OCI-LY3 (cell line): ENCODE measurements around the gene TMEM212.

Experiments used
- H2AFZ ChIP-seq: fragments of 200-600, 300-600 bp; shearing (Covaris generic); 2 replicates; pipeline ENCODE4 v1.6.0; 2014; ENCODE audit warnings: antibody characterized with exemption, low read depth, low read length
- H3K27ac ChIP-seq: fragments of 200-600, 300-600 bp; sonication (generic); 2 replicates; pipeline ENCODE4 v1.5.1; 2014; ENCODE audit warnings: mild to moderate bottlenecking, low read length, moderate library complexity, mixed read lengths
- H3K27me3 ChIP-seq: fragments of 200-600, 300-600 bp; sonication (generic); 2 replicates; pipeline ENCODE4 v1.6.1; 2014; ENCODE audit warnings: low read depth, low read length, mixed read lengths
- H3K36me3 ChIP-seq: fragments of 200-600, 300-600 bp; sonication (generic); replicated peaks from 2 replicates; pipeline ENCODE3; 2014; ENCODE audit warnings: low read depth, low read length, mixed read lengths
- H3K4me1 ChIP-seq: fragments of 300-600, 200-600 bp; sonication (generic); 2 replicates; pipeline ENCODE4 v1.6.1; 2014; ENCODE audit warnings: low read length, mixed read lengths
- H3K4me2 ChIP-seq: fragments of 200-600, 300-600 bp; sonication (generic); 2 replicates; pipeline ENCODE4 v1.6.1; 2014; ENCODE audit warnings: low read length, mixed read lengths
- H3K4me3 ChIP-seq: fragments of 300-600, 200-600 bp; sonication (generic); 2 replicates; pipeline ENCODE4 v1.5.1; 2014; ENCODE audit warnings: antibody characterized with exemption, mild to moderate bottlenecking, low read length, moderate library complexity
- H3K79me2 ChIP-seq: fragments of 300-600, 200-600 bp; shearing (Covaris generic); 2 replicates; pipeline ENCODE4 v1.6.1; 2014; ENCODE audit warnings: mild to moderate bottlenecking, low read length, mixed read lengths
- H3K9ac ChIP-seq: fragments of 300-600, 200-600 bp; shearing (Covaris generic); 2 replicates; pipeline ENCODE4 v1.6.0; 2014; ENCODE audit warnings: mild to moderate bottlenecking, low read length, moderate library complexity
- H3K9me3 ChIP-seq: fragments of 200-600, 300-600 bp; shearing (Covaris generic); 2 replicates; pipeline ENCODE4 v1.6.1; 2014; ENCODE audit warnings: low read length, mixed read lengths; ENCODE audit not compliant: insufficient read depth
- H4K20me1 ChIP-seq: fragments of 200-600, 300-600 bp; sonication (generic); 2 replicates; pipeline ENCODE4 v1.6.1; 2016; ENCODE audit warnings: low read length, mixed read lengths; ENCODE audit not compliant: insufficient read depth
- CTCF ChIP-seq: fragments of 200-600, 300-600 bp; sonication (generic); IDR thresholded peaks from 2 replicates; pipeline ENCODE4 v1.5.1; 2014; ENCODE audit warnings: antibody characterized with exemption, low read length, low read depth
- EZH2phosphoT487 ChIP-seq: fragments of 200-600 bp; shearing (Covaris generic); IDR thresholded peaks from 2 replicates; pipeline ENCODE4 v1.6.1; 2018; ENCODE audit warnings: antibody characterized with exemption, mixed run types, low read depth

Gene TMEM212

GRCh38 chr3:171842864-171843518 is at the start of gene TMEM212:
TSS of gene TMEM212 (plus strand) at chr3:171843349. CDS start at chr3:171843384, 35 bp downstream.
- H3K27ac ChIP-seq: no peak within 1 kb of the TSS
- H3K36me3 ChIP-seq: no peaks in the 10 kb centered on the region
- no peak within 1 kb of the TSS for H3K9ac ChIP-seq
- no peak within 1 kb of the TSS for H3K4me3 ChIP-seq
- no peaks in the 10 kb centered on the region for H4K20me1 ChIP-seq
- peaks cover 18% of the 10 kb centered on the region for H3K4me1 ChIP-seq
- H3K9me3 ChIP-seq: no peaks in the 10 kb centered on the region
- no peak for TF ChIP-seq EZH2phosphoT487
- TF ChIP-seq CTCF: no peak
- H3K4me2 ChIP-seq: no peak within 1 kb of the TSS
- no peak within 1 kb of the TSS for H2AFZ ChIP-seq
- 0 out of 2 replicates have a peak, but pooled peaks cover 5% of the 10 kb centered on the region for H3K27me3 ChIP-seq
- no peaks in the 10 kb centered on the region for H3K79me2 ChIP-seq

GRCh38 chr3:171796625-171797264 is 46.4 kb upstream of the TMEM212 start:
- no peak overlapping the region for H3K27ac ChIP-seq
- no peak overlapping the region for H3K9ac ChIP-seq
- no peak overlapping the region for H2AFZ ChIP-seq
- no peaks in the 10 kb centered on the region for H3K9me3 ChIP-seq
- no peaks in the 10 kb centered on the region for H3K79me2 ChIP-seq
- TF ChIP-seq EZH2phosphoT487 (no peak), CTCF (no peak)
- no peaks in the 10 kb centered on the region for H3K36me3 ChIP-seq
- no peaks in the 10 kb centered on the region for H3K27me3 ChIP-seq
- no peaks in the 10 kb centered on the region for H4K20me1 ChIP-seq
- H3K4me3 ChIP-seq: no peak overlapping the region
- no peak overlapping the region for H3K4me2 ChIP-seq
- no peaks in the 10 kb centered on the region for H3K4me1 ChIP-seq

- Histone ChIP-seq H3K27ac (no peak overlapping the region), H3K27me3 (no peaks in the 10 kb centered on the region), H3K36me3 (no peaks in the 10 kb centered on the region), H3K79me2 (no peaks in the 10 kb centered on the region), H4K20me1 (no peaks in the 10 kb centered on the region), H3K9ac (no peak overlapping the region), H2AFZ (no peak overlapping the region), H3K4me1 (no peaks in the 10 kb centered on the region), H3K9me3 (no peaks in the 10 kb centered on the region), H3K4me3 (no peak overlapping the region), H3K4me2 (no peak overlapping the region)
- TF ChIP-seq EZH2phosphoT487: no peak
- no peak for TF ChIP-seq CTCF
These were observed 45.9 kb upstream of the TMEM212 start for GRCh38 chr3:171797265-171797679.

GRCh38 chr3:171797873-171798272 is 45.3 kb upstream of the TMEM212 start:
- Histone ChIP-seq H3K4me2 (no peak overlapping the region), H3K9me3 (no peaks in the 10 kb centered on the region), H3K79me2 (no peaks in the 10 kb centered on the region), H2AFZ (no peak overlapping the region), H3K4me1 (no peaks in the 10 kb centered on the region), H3K27me3 (no peaks in the 10 kb centered on the region), H3K27ac (no peak overlapping the region), H3K36me3 (no peaks in the 10 kb centered on the region), H4K20me1 (no peaks in the 10 kb centered on the region), H3K4me3 (no peak overlapping the region), H3K9ac (no peak overlapping the region)
- TF ChIP-seq EZH2phosphoT487 (no peak), CTCF (no peak)
